Gastrocnemius medialis (tissue), 4 donors: ENCODE measurements around the gene DALRD3.

Source experiments
- CTCF ChIP-seq, 5 experiments: fragments of 450-650 bp in 3 of 5; fragments of 200-600 bp in 2 of 5; sonication (generic) in 2 of 5; IDR thresholded peaks in 4 of 5; conservative IDR thresholded peaks in 1 of 5; 1 replicate in 4 of 5; 2 replicates in 1 of 5; pipeline ENCODE4 v1.5.1; 2016 to 2019; ENCODE audit warnings: antibody characterized with exemption in 5 of 5, mild to moderate bottlenecking in 3 of 5, moderate library complexity in 3 of 5
- POLR2A ChIP-seq, 2 donors: fragments of 450-650 bp; IDR thresholded peaks; one replicate each; pipeline ENCODE4 v1.6.1; 2017; ENCODE audit warnings: antibody characterized with exemption in 2 of 2, mild to moderate bottlenecking in 2 of 2, moderate library complexity in 2 of 2

GRCh38 chr3:49027634-49028033, 9.3 kb upstream of the DALRD3 start:
- TF ChIP-seq CTCF (IDR thresholded peaks at IDR 0.05 in 4 of 5, conservative IDR thresholded peaks at IDR 0.05 in 1 of 5) (no peak), POLR2A (IDR thresholded peaks at IDR 0.05) (no peak)
